Measurements from ENCODE around the gene SLC19A1. TPM values are rescaled to one million over a fixed set of nuclear protein-coding genes. Genes with fewer than 3 reads are reported as not detected.

Gene SLC19A1
- polyA plus RNA-seq, 3 donors = 25.0 to 53.0 (median 39.9) TPM

- DNase-seq = no peak
- H3K4me2 ChIP-seq (replicated peaks; ENCODE audit: extremely low read depth, low read length, poor library complexity, severe bottlenecking) = no peak overlapping the region
- peaks cover 22% of the 10 kb centered on the region for H3K4me1 Mint-ChIP-seq
- no peak overlapping the region for H3K9ac ChIP-seq (ENCODE audit: insufficient read depth, low read length, poor library complexity, severe bottlenecking)
- H3K9me3 Mint-ChIP-seq = no peaks in the 10 kb centered on the region
- H3K4me1 ChIP-seq (ENCODE audit: control insufficient read depth in 1 of 2, insufficient read depth in 2 of 2, low read length in 2 of 2) = peaks cover 23 to 27% of the 10 kb centered on the region in 2 donors
- 96% methylated on average over 21 of the region's 25 CpGs for WGBS (ENCODE audit: insufficient coverage)
- H4K20me1 ChIP-seq (ENCODE audit: insufficient read depth, low read length) = no peaks in the 10 kb centered on the region
- H3K27ac ChIP-seq (ENCODE audit: low read depth in 1 of 2, low read length in 2 of 2) = no peak overlapping the region
- intact Hi-C loops (cut with micrococcal nuclease) = no loop called here
- H2AFZ ChIP-seq (ENCODE audit: insufficient read depth, low read depth, low read length, poor library complexity, severe bottlenecking) = no peak overlapping the region
- no peaks in the 10 kb centered on the region for H3K9me3 ChIP-seq (replicated peaks in 1 of 2; ENCODE audit: control insufficient read depth in 1 of 2, insufficient read depth in 1 of 2, low read length in 2 of 2)
- no peaks in the 10 kb centered on the region for H3K36me3 ChIP-seq (replicated peaks in 1 of 2; ENCODE audit: control insufficient read depth in 1 of 2, insufficient read depth in 2 of 2, low read length in 2 of 2)
- H3K27ac Mint-ChIP-seq = no peak overlapping the region
- no peak for TF ChIP-seq CTCF (IDR thresholded peaks at IDR 0.05)
- no peaks in the 10 kb centered on the region for H3K36me3 Mint-ChIP-seq
- no peaks in the 10 kb centered on the region for H3K79me2 ChIP-seq (ENCODE audit: insufficient read depth, low read length)
- H3K4me3 Mint-ChIP-seq = no peak overlapping the region
- peaks cover 2 to 5% (median 5%) of the 10 kb centered on the region in 3 donors for H3K27me3 Mint-ChIP-seq (ENCODE audit: low read depth in 3 of 3)
- no peaks in the 10 kb centered on the region for H3K27me3 ChIP-seq (ENCODE audit: control insufficient read depth in 2 of 2, insufficient read depth in 2 of 2, low read length in 2 of 2)
- H3K4me3 ChIP-seq (replicated peaks in 1 of 3; ENCODE audit: low read depth in 2 of 3, low read length in 3 of 3) = no peak overlapping the region
Measured at GRCh38 chr21:45485686-45486442, 56.4 kb downstream of the SLC19A1 start.

- no peak overlapping the region for H2AFZ ChIP-seq (ENCODE audit: insufficient read depth, low read depth, low read length, poor library complexity, severe bottlenecking)
- no peaks in the 10 kb centered on the region for H4K20me1 ChIP-seq (ENCODE audit: insufficient read depth, low read length)
- H3K9me3 ChIP-seq (replicated peaks in 1 of 2; ENCODE audit: control insufficient read depth in 1 of 2, insufficient read depth in 1 of 2, low read length in 2 of 2) = no peaks in the 10 kb centered on the region
- WGBS (ENCODE audit: insufficient coverage) = 93% methylated on average over 3 of the region's 6 CpGs
- Mint-ChIP-seq H3K27ac (peak overlapping the region in 1 of 7 donors; percentile 51), H3K4me1 (peaks cover 25% of the 10 kb centered on the region), H3K27me3 (ENCODE audit: low read depth in 3 of 3) (peaks cover 2 to 4% (median 4%) of the 10 kb centered on the region in 3 donors), H3K9me3 (peaks cover 0 to under 1% (median 0%) of the 10 kb centered on the region in 7 donors), H3K36me3 (no peaks in the 10 kb centered on the region), H3K4me3 (no peak overlapping the region)
- H3K9ac ChIP-seq (ENCODE audit: insufficient read depth, low read length, poor library complexity, severe bottlenecking) = no peak overlapping the region
- H3K4me2 ChIP-seq (replicated peaks; ENCODE audit: extremely low read depth, low read length, poor library complexity, severe bottlenecking) = no peak overlapping the region
- H3K36me3 ChIP-seq (replicated peaks in 1 of 2; ENCODE audit: control insufficient read depth in 1 of 2, insufficient read depth in 2 of 2, low read length in 2 of 2) = no peaks in the 10 kb centered on the region
- peaks cover 30 to 33% of the 10 kb centered on the region in 2 donors for H3K4me1 ChIP-seq (ENCODE audit: control insufficient read depth in 1 of 2, insufficient read depth in 2 of 2, low read length in 2 of 2)
- no peak overlapping the region for H3K27ac ChIP-seq (ENCODE audit: low read depth in 1 of 2, low read length in 2 of 2)
- H3K4me3 ChIP-seq (replicated peaks in 1 of 3; ENCODE audit: low read depth in 2 of 3, low read length in 3 of 3) = no peak overlapping the region
- intact Hi-C loops (cut with micrococcal nuclease) = no loop called here
- DNase-seq = no peak
- H3K79me2 ChIP-seq (ENCODE audit: insufficient read depth, low read length) = no peaks in the 10 kb centered on the region
- no peaks in the 10 kb centered on the region for H3K27me3 ChIP-seq (ENCODE audit: control insufficient read depth in 2 of 2, insufficient read depth in 2 of 2, low read length in 2 of 2)
- no peak for TF ChIP-seq CTCF (IDR thresholded peaks at IDR 0.05)
Measured at GRCh38 chr21:45484318-45484717, 57.9 kb downstream of the SLC19A1 start.
